Measurements from ENCODE around the gene URM1. TPM values are rescaled to one million over a fixed set of nuclear protein-coding genes. Genes with fewer than 3 reads are reported as not detected.

Gene URM1
- total and polyA plus RNA-seq, 7 donors: 16.3 to 73.3 (median 25.1) TPM

DNA sequence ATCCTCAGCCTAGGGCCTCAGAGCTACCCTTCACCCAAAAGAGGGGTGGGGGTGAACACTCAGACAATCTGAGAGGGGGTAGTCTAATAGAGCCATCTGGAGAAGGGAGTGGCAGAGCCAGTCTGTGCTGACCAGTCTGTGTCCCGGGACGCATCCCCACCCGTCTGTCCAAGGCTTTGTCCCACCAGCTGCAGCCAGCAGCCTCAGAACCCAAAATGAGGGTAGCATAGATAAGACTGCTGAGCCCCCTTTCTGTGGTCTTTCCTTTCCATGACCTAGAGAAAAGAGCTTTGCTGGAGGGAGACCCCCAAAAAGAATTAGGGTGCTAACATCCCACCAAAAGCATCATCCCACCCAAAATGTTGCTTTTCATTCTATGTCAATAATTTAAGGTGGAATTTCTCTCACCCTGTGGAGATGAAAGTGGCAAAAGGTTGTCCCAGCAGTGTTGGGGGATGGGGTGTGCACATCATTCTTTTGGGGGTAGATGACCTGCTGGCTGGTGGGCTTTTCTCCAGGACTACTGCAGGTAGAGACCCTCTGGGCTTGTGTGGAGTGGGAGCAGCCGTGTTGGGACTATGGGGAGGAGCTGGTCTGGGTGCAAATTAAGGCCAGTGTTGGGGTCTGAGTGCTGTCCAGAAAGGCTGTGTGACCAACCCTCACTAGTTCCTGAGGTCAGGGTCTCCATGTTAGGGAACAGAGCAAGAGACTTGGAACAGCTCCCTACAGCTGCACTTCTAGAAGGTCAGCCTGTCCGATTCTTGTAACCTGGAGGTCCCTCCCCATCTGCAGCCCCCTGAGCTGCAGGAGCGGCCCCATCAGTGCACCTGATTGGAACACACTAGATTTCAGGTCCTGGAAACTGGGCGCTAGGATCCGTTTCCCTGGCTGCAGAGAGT is 19.9 kb downstream of the URM1 start:
- Histone ChIP-seq H3K27ac (no peak overlapping the region), H3K4me3 (no peak overlapping the region), H3K4me1 (no peaks in the 10 kb centered on the region), H3K9me3 (no peaks in the 10 kb centered on the region), H3K36me3 (peaks cover 7 to 70% (median 41%) of the 10 kb centered on the region in 4 donors), H3K27me3 (peaks cover 0 to 16% (median 0%) of the 10 kb centered on the region in 3 donors)
- WGBS, 2 donors: 91 to 94% methylated on average over 8 of the region's 8 CpGs
- DNase-seq: no peak
- TF ChIP-seq EP300 (IDR thresholded peaks at IDR 0.05) (no peak), POLR2AphosphoS5 (IDR thresholded peaks at IDR 0.05) (no peak), POLR2A (IDR thresholded peaks at IDR 0.05) (no peak)
- TF ChIP-seq, protein P1, sequence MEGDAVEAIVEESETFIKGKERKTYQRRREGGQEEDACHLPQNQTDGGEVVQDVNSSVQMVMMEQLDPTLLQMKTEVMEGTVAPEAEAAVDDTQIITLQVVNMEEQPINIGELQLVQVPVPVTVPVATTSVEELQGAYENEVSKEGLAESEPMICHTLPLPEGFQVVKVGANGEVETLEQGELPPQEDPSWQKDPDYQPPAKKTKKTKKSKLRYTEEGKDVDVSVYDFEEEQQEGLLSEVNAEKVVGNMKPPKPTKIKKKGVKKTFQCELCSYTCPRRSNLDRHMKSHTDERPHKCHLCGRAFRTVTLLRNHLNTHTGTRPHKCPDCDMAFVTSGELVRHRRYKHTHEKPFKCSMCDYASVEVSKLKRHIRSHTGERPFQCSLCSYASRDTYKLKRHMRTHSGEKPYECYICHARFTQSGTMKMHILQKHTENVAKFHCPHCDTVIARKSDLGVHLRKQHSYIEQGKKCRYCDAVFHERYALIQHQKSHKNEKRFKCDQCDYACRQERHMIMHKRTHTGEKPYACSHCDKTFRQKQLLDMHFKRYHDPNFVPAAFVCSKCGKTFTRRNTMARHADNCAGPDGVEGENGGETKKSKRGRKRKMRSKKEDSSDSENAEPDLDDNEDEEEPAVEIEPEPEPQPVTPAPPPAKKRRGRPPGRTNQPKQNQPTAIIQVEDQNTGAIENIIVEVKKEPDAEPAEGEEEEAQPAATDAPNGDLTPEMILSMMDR (IDR thresholded peaks at IDR 0.05): no peak
- intact Hi-C loops (cut with DNase I): no loop called here

DNA sequence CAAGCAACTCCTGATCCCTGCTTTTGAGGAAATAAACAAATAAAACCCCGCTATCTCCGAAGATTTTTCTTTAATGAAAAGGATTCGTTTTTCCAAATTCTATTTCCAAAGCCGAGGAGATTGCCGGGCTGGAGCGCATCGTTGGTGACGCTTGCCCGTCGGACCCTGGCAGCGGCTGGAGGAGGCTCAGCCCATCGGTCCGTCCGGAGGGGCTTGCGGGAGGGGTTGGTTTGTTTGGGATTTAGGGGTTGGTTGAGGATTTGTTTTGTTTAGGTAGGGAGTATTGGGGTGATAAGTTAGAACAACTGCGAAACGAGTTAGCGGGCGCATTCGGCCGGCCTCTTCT is 20.8 kb downstream of the URM1 start:
- Histone ChIP-seq H3K36me3 (peaks cover 7 to 61% (median 39%) of the 10 kb centered on the region in 4 donors), H3K27me3 (peaks cover 0 to 25% (median 0%) of the 10 kb centered on the region in 3 donors), H3K4me1 (peaks cover 0 to 2% (median 0%) of the 10 kb centered on the region in 4 donors), H3K4me3 (no peak overlapping the region), H3K27ac (no peak overlapping the region), H3K9me3 (no peaks in the 10 kb centered on the region)
- no peak for TF ChIP-seq POLR2A (IDR thresholded peaks at IDR 0.05)
- TF ChIP-seq POLR2AphosphoS5 (IDR thresholded peaks at IDR 0.05): no peak
- no peak for TF ChIP-seq EP300 (IDR thresholded peaks at IDR 0.05)
- TF ChIP-seq, protein P1 (IDR thresholded peaks at IDR 0.05): no peak
- intact Hi-C loops (cut with DNase I): no loop called here
- no peak for DNase-seq
- 93 to 96% methylated on average over 21 of the region's 21 CpGs for WGBS, 2 donors

DNA sequence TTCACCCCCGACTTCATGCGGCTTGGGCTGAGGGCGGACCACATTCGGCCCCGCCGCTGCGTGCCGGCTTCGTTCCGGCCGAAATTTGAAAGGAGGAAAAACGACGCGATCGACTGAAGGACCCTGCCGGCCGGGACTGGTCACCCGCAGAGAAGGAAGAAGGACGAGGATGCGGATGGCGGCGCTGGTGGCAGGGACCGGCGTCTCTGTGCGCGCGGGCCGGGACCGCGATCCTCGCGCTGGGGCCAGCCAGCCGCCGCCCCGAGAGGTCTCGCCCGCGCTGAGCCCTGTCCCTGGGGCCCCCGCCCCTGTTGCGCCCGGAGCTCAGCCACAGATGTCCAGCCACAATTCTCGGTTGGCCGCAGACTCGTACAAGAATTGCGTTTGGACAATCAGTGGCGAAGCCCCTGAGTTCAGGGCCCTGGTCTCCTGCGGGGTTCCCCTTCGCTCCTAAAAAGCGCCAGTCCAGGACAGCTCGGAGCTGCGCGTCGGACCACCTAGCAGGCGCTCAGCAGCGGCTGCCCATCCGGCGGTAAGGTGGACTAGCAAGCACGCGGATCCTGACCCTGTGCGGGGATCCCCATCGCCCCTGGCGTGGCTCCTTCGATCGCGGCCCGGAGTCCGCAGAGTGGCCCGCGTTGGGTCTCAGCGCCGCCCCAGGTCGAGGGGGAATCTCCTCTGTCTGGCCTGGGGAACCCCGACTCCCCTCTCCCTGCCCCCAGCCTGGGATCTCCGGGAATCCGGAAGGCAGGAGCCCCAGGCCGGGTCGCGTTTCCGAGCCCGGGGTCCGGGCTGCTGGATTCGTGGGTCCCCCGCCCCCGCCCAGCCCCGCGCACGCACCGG is 21.3 kb downstream of the URM1 start:
- 90 to 96% methylated on average over 88 of the region's 88 CpGs for WGBS, 2 donors
- no peak for DNase-seq
- no peaks in the 10 kb centered on the region for H3K9me3 ChIP-seq
- H3K27ac ChIP-seq: no peak overlapping the region
- H3K27me3 ChIP-seq: peaks cover 0 to 28% (median 0%) of the 10 kb centered on the region in 3 donors
- peaks cover 0 to 7% (median 1%) of the 10 kb centered on the region in 4 donors for H3K4me1 ChIP-seq
- intact Hi-C loops (cut with DNase I): no loop called here
- TF ChIP-seq POLR2A (IDR thresholded peaks at IDR 0.05): no peak
- TF ChIP-seq EP300 (IDR thresholded peaks at IDR 0.05): no peak
- TF ChIP-seq, protein P1 (IDR thresholded peaks at IDR 0.05): no peak
- TF ChIP-seq POLR2AphosphoS5 (IDR thresholded peaks at IDR 0.05): no peak
- H3K4me3 ChIP-seq: no peak overlapping the region
- H3K36me3 ChIP-seq: peaks cover 7 to 55% (median 35%) of the 10 kb centered on the region in 4 donors

DNA sequence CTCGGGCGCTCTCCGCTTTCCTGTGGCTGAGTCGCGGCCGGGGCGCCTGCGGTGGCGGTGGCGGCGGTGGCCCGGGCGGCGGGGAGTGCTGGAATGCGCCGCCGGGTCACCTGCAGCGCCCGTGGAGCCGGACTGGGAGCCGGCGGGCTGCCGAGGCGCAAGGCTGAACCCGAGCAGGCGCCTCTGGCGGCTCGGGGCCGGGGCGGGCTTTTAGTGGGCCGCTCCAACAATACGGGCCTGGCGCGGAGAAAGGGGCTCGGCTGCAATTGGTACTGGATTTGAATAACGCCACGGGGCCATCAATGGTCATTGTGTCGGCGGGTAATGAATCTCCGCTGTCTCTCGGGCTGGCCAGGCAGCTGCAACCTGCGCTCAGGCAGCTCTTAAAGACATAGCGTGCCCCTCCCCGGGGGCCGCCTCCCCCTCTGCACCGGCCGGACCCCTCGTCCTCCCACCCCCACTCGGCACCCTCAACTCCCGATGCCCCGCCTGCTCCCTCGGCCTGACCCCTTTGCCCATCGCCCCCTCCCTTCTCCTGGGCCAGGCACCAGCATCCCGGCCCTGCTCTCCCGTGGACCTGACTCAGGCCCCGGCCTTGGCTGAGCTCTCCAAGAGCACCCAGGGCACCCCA is 22.1 kb downstream of the URM1 start:
- TF ChIP-seq POLR2AphosphoS5 (IDR thresholded peaks at IDR 0.05) (no peak), EP300 (IDR thresholded peaks at IDR 0.05) (no peak), POLR2A (IDR thresholded peaks at IDR 0.05) (no peak)
- TF ChIP-seq, protein P1 (IDR thresholded peaks at IDR 0.05): no peak
- DNase-seq: no peak
- 83 to 94% methylated on average over 56 of the region's 56 CpGs for WGBS, 2 donors
- Histone ChIP-seq H3K9me3 (no peaks in the 10 kb centered on the region), H3K27me3 (peaks cover 0 to 28% (median 0%) of the 10 kb centered on the region in 3 donors), H3K36me3 (peaks cover 5 to 48% (median 27%) of the 10 kb centered on the region in 4 donors), H3K27ac (no peak overlapping the region), H3K4me3 (no peak overlapping the region), H3K4me1 (peaks cover 0 to 7% (median 2%) of the 10 kb centered on the region in 4 donors)
- intact Hi-C loops (cut with DNase I): no loop called here

Data from sigmoid colon (tissue), 7 donors.